Heart left ventricle (tissue), 13 donors: ENCODE measurements around the gene MPV17.

Experiments used
- POLR2A ChIP-seq, 2 donors: fragments of 450-650 bp; IDR thresholded peaks; one replicate each; pipeline ENCODE4 v1.6.1; 2017; ENCODE audit warnings: antibody characterized with exemption in 2 of 2, mild to moderate bottlenecking in 2 of 2, moderate library complexity in 2 of 2
- TF ChIP-seq, protein P1 (sequence below), 12 donors: fragments of 200-600 bp; sonication (generic) in 4 of 12; IDR thresholded peaks; one replicate each; pipeline versions ENCODE4 v1.5.0 to v1.8.0; 2018 to 2022; ENCODE audit warnings: antibody characterized with exemption in 12 of 12, mild to moderate bottlenecking in 5 of 12
- donor health status: ischemic (EF 13 %, LVEDD 7.1; RV severe dilation, severe dysfunction).
- donor health status: DM: no; HTN: yes; CAD: no.
- donor health status: DM: no; HTN: no; CAD: no.
- donor health status: ischemic (EF 25% LVEDD 6.9; RV normal size, moderate dysfunction).
- donor health status: ischemic (EF 25% LVEDD 5.7; RV mildly dilated, moderate dysfunction).
- donor health status: ischemic (EF 35%, LVEDD 5.7; RV mildly dilated, moderate dysfunction).
- donor health status: nonischemic (EF 11% LVEDD 7.7; RV severe dilation, severe dysfunction).
- donor health status: DM: yes; HTN: yes; CAD: no.
- donor health status: PGD.
- donor health status: ischemic (EF 29% LVEDD 5.4; RV normal size, mild dysfunction).
- donor health status: nonischemic (EF 23%, LVEDD 6.1; RV moderate dilation, normal function).

DNA sequence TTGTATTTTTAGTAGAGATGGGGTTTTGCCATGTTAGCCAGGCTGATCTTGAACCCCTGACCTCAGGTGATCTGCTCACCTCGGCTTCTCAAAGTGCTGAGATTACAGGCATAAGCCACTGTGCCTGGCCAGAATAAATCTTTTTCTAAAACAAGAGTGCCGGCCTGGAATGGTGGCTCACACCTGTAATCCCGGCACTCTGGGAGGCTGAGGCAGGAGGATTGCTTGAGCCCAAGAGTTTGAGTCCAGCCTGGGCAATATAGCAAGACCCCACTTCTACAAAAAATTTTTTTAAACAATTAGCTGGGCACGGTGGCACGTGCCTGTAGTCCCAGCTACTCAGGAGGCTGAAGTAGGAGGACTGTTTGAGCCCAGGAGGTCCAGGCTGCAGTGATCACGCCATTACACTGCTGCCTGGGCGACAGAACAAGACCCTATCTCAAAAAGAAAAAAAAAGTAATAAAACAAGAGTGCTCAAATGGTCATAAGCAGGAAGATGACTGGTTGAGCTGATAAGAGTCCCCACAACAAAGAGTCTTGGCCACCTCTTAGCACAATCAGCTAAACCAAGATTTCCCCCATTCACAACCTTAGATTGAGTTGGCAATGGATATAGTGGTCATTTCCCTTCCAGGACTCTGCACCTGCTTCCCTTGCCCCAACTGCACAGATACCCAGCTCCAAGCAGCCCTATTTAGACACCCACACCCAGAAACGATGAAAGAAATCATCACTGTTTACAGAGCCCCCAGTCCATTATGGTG, 8.8 kb downstream of the MPV17 start:
- TF ChIP-seq, protein P1, sequence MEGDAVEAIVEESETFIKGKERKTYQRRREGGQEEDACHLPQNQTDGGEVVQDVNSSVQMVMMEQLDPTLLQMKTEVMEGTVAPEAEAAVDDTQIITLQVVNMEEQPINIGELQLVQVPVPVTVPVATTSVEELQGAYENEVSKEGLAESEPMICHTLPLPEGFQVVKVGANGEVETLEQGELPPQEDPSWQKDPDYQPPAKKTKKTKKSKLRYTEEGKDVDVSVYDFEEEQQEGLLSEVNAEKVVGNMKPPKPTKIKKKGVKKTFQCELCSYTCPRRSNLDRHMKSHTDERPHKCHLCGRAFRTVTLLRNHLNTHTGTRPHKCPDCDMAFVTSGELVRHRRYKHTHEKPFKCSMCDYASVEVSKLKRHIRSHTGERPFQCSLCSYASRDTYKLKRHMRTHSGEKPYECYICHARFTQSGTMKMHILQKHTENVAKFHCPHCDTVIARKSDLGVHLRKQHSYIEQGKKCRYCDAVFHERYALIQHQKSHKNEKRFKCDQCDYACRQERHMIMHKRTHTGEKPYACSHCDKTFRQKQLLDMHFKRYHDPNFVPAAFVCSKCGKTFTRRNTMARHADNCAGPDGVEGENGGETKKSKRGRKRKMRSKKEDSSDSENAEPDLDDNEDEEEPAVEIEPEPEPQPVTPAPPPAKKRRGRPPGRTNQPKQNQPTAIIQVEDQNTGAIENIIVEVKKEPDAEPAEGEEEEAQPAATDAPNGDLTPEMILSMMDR (IDR thresholded peaks at IDR 0.05), result no peak
- no peak for TF ChIP-seq POLR2A (IDR thresholded peaks at IDR 0.05)
